Ovary (tissue), 9 donors: ENCODE results near the gene IFIT1. TPM values are rescaled to one million over a fixed set of nuclear protein-coding genes. Genes with fewer than 3 reads are reported as not detected.

ENCODE experiments used
- DNase-seq, 5 donors: peaks; one replicate each; pipeline ENCODE4 v3.0.0-alpha.2; 2019 to 2020
- H3K27ac ChIP-seq, 2 donors: fragments of 200-600 bp; one replicate each; pipeline versions ENCODE4 v1.5.1 to v1.8.0; 2019 to 2022
- H3K27me3 ChIP-seq: fragments of 200-600 bp; one replicate; pipeline ENCODE4 v1.8.0; 2022
- H3K36me3 ChIP-seq: fragments of 200-600 bp; sonication (generic); one replicate; pipeline ENCODE4 v1.5.1; 2019
- H3K4me1 ChIP-seq: one replicate; pipeline ENCODE4 v1.8.1; 2013; ENCODE audit warnings: mild to moderate bottlenecking, moderate library complexity; ENCODE audit not compliant: insufficient read depth
- H3K4me3 ChIP-seq: fragments of 200-600 bp; sonication (generic); one replicate; pipeline ENCODE4 v1.5.1; 2017
- H3K9me3 ChIP-seq, 2 donors: fragments of 200-600 bp in 1 of 2; sonication (generic) in 1 of 2; one replicate each; pipeline versions ENCODE4 v1.5.1 to v1.8.1; 2013 to 2019; ENCODE audit warnings: mild to moderate bottlenecking in 1 of 2, moderate library complexity in 1 of 2
- CTCF ChIP-seq, 3 donors: fragments of 450-650 bp in 2 of 3; fragments of 200-600 bp in 1 of 3; IDR thresholded peaks; one replicate each; pipeline versions ENCODE4 v1.5.1 to v1.8.0; 2016 to 2022; ENCODE audit warnings: antibody characterized with exemption in 3 of 3, mild to moderate bottlenecking in 1 of 3
- EP300 ChIP-seq: sonication (generic); formaldehyde crosslinking; IDR thresholded peaks from one replicate; pipeline ENCODE4 v1.6.1; 2017; ENCODE audit warnings: antibody characterized with exemption
- POLR2A ChIP-seq: fragments of 450-650 bp; IDR thresholded peaks from one replicate; pipeline ENCODE4 v1.6.1; 2017; ENCODE audit warnings: antibody characterized with exemption, mild to moderate bottlenecking, moderate library complexity
- WGBS, 3 donors: extraction: QIAGEN DNeasy Blood & Tissue Kit in 1 of 3; methylation state at CpG; one replicate each; pipeline versions ENCODE4 v1.1.5 to v1.1.7; 2013 to 2017; 5-methylcytosine and 5-hydroxymethylcytosine counted together
- intact Hi-C, 4 donors: fragments of 100-400 bp; cut with DNase I; formaldehyde crosslinking; loops; one replicate each; pipeline versions ENCODE4 v1.11.0 to v1.15.1; 2022 to 2023
- polyA plus RNA-seq, 2 donors: library from polyadenylated mRNA; stranded (reverse); fragments of 200-250 nt in 1 of 2; fragments of 350-450 nt in 1 of 2; fragmentation: Illumina TruSeq in 1 of 2; extraction: RNeasy Lipid Tissue Mini Kit (QIAGEN cat#74804) in 1 of 2; gene quantifications; one replicate each; pipeline ENCODE4 v1.2.3, GENCODE V29; 2013 to 2014
- total RNA-seq, 7 donors: library from RNA; depleted of rRNA in 2 of 7; stranded (reverse); fragments of >200 nt in 2 of 7; fragmentation: NEBNext Ultra II Directional in 3 of 7; extraction: Animal tissue kit (Norgen Biotek cat#: 25700) in 3 of 7; gene quantifications; one replicate each; pipeline versions ENCODE4 v1.1.0 to v1.2.4, GENCODE V29; 2016 to 2023
- donor health status: DM: no; HTN: no; CAD: no; lungs with moderate emphysema.
- donor health status: DM: no; HTN: no; CAD: no.
- donor health status: Bipolar disorder and iron deficiency.
- donor health status: DM: yes; HTN: yes; CAD: no.
- donor health status: DM: no; HTN: no; CAD: no.
- donor health status: DM: yes; HTN: yes; CAD: no.

The IFIT1 gene
- total and polyA plus RNA-seq, 9 donors: 6.4 to 56.2 (median 12.3) TPM

GRCh38 chr10:89374713-89375141, 17.7 kb upstream of the IFIT1 start:
- H3K27ac ChIP-seq: peak overlapping the region; percentile 17 to 73
- H3K36me3 ChIP-seq: no peaks in the 10 kb centered on the region
- peak in 1 of 5 donors; percentile 21 for DNase-seq
- H3K4me1 ChIP-seq: peaks cover 9% of the 10 kb centered on the region
- TF ChIP-seq POLR2A (no peak), EP300 (no peak), CTCF (IDR thresholded peaks at IDR 0.05) (no peak)
- no peaks in the 10 kb centered on the region for H3K27me3 ChIP-seq
- H3K4me3 ChIP-seq: no peak overlapping the region
- intact Hi-C loops: loop anchor here in 1 of 4 donors (5.0 kb wide), 1 partner anchor 37 kb away; no protein-coding TSS in a partner anchor
- H3K9me3 ChIP-seq: no peaks in the 10 kb centered on the region

- Histone ChIP-seq H3K4me1 (peaks cover 9% of the 10 kb centered on the region), H3K27me3 (no peaks in the 10 kb centered on the region), H3K4me3 (no peak within 1 kb of the TSS), H3K9me3 (no peaks in the 10 kb centered on the region), H3K27ac (no peak within 1 kb of the TSS), H3K36me3 (no peaks in the 10 kb centered on the region)
- no peak for TF ChIP-seq POLR2A
- no peak for TF ChIP-seq EP300
- TF ChIP-seq CTCF (IDR thresholded peaks at IDR 0.05): no peak
- 81 to 94% (median 93%) methylated on average over 5 of the region's 5 CpGs for WGBS, 3 donors
- intact Hi-C loops: no loop called here
- DNase-seq: no peak
Measured at GRCh38 chr10:89377705-89378637, 14.5 kb upstream of the IFIT1 start, which contains the start of gene IFIT1B. TSS of gene IFIT1B (plus strand) at chr10:89378056. CDS start at chr10:89378136, 80 bp downstream.

GRCh38 chr10:89379103-89379502, 13.3 kb upstream of the IFIT1 start:
- no peak for DNase-seq
- Histone ChIP-seq H3K27me3 (no peaks in the 10 kb centered on the region), H3K36me3 (no peaks in the 10 kb centered on the region), H3K9me3 (no peaks in the 10 kb centered on the region), H3K27ac (no peak overlapping the region), H3K4me1 (peaks cover 5% of the 10 kb centered on the region), H3K4me3 (no peak overlapping the region)
- intact Hi-C loops: no loop called here
- no peak for TF ChIP-seq CTCF (IDR thresholded peaks at IDR 0.05)
- TF ChIP-seq POLR2A: no peak

- Histone ChIP-seq H3K27ac (no peak overlapping the region), H3K27me3 (no peaks in the 10 kb centered on the region), H3K4me3 (no peak overlapping the region), H3K4me1 (no peaks in the 10 kb centered on the region), H3K9me3 (no peaks in the 10 kb centered on the region), H3K36me3 (no peaks in the 10 kb centered on the region)
- 94 to 98% (median 96%) methylated on average over 1 of the region's 1 CpG for WGBS, 3 donors
- no peak for TF ChIP-seq CTCF (IDR thresholded peaks at IDR 0.05)
- no peak for TF ChIP-seq EP300
- no peak for TF ChIP-seq POLR2A
- DNase-seq: no peak
- intact Hi-C loops: no loop called here
Measured at GRCh38 chr10:89382757-89383156, 9.7 kb upstream of the IFIT1 start.
